ENCODE measurements around the gene NDST3. TPM values are rescaled to one million over a fixed set of nuclear protein-coding genes. Genes with fewer than 3 reads are reported as not detected.

Gene NDST3
- total RNA-seq, 2 experiments from 2014 or later, result not detected

- ATAC-seq, result peak; percentile 20
- DNase-seq, result no peak
- H3K27ac Mint-ChIP-seq, result no peak overlapping the region
- CTCF ChIA-PET, result no interaction called here
- peaks cover 8% of the 10 kb centered on the region for H3K27me3 Mint-ChIP-seq
- H3K4me3 Mint-ChIP-seq, result no peak overlapping the region
- H3K36me3 Mint-ChIP-seq, result no peaks in the 10 kb centered on the region
- H3K9me3 Mint-ChIP-seq (ENCODE audit: low read depth), result no peaks in the 10 kb centered on the region
- H3K4me1 Mint-ChIP-seq, result peaks cover 24% of the 10 kb centered on the region
Measured at GRCh38 chr4:118173956-118174725, 139.9 kb downstream of the NDST3 start.

DNA sequence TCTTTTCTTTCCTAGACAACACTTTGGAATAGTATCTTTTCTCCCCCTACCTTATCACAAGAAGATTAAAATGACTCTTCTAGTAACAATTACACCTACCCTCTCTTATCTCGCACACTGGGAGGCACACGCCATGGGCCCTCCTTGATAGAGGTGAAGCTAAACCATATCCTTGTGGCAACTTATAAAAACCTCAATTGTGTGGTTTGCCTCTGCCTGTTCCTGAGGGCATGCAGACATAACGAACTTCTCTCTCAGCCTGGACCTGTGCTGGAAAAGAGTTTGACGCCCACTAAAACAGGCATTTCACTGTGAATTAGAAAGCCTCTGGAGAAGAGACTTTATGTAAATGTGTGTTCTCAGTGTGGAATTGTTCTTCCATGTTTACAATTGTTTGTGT is 141.2 kb downstream of the NDST3 start:
- H3K27ac Mint-ChIP-seq, result no peak overlapping the region
- no peaks in the 10 kb centered on the region for H3K9me3 Mint-ChIP-seq (ENCODE audit: low read depth)
- peaks cover 8% of the 10 kb centered on the region for H3K27me3 Mint-ChIP-seq
- H3K36me3 Mint-ChIP-seq, result no peaks in the 10 kb centered on the region
- H3K4me3 Mint-ChIP-seq, result no peak overlapping the region
- DNase-seq, result no peak
- ATAC-seq, result no peak
- peaks cover 24% of the 10 kb centered on the region for H3K4me1 Mint-ChIP-seq
- CTCF ChIA-PET, result no interaction called here

DNA sequence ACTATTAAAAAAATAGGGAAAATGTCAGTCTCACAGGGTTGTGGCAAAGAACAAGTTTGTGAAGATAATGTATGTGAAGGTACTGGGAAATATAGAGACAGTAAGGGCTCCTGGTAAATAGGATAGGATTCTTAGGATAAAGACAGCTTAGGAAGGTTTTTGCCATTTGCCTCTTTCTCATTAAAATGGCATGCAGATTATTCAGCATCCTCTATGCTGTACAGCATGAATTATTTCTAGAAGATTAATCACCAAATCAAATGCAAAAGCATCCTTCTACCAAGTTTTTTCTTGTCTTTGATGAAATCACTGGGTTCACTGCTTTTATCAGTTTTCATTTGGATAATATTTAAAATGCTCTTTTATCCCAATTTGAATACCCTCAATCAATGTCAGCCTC is 142.8 kb downstream of the NDST3 start:
- peaks cover 8% of the 10 kb centered on the region for H3K27me3 Mint-ChIP-seq
- no peak overlapping the region for H3K27ac Mint-ChIP-seq
- DNase-seq (no peak), ATAC-seq (no peak)
- H3K4me3 Mint-ChIP-seq, result no peak overlapping the region
- H3K4me1 Mint-ChIP-seq, result peaks cover 22% of the 10 kb centered on the region
- no peaks in the 10 kb centered on the region for H3K9me3 Mint-ChIP-seq (ENCODE audit: low read depth)
- CTCF ChIA-PET, result no interaction called here
- no peaks in the 10 kb centered on the region for H3K36me3 Mint-ChIP-seq

- H3K9me3 Mint-ChIP-seq (ENCODE audit: low read depth), result no peaks in the 10 kb centered on the region
- H3K27me3 Mint-ChIP-seq, result peaks cover 4% of the 10 kb centered on the region
- H3K4me3 Mint-ChIP-seq, result no peak overlapping the region
- DNase-seq (no peak), ATAC-seq (no peak)
- no peaks in the 10 kb centered on the region for H3K36me3 Mint-ChIP-seq
- no peak overlapping the region for H3K27ac Mint-ChIP-seq
- CTCF ChIA-PET, result no interaction called here
- peaks cover under 1% of the 10 kb centered on the region for H3K4me1 Mint-ChIP-seq
Measured at GRCh38 chr4:118180776-118181175, 146.5 kb downstream of the NDST3 start.

- CTCF ChIA-PET, result no interaction called here
- Mint-ChIP-seq H3K36me3 (no peaks in the 10 kb centered on the region), H3K27ac (no peak overlapping the region), H3K27me3 (no peaks in the 10 kb centered on the region), H3K9me3 (ENCODE audit: low read depth) (no peaks in the 10 kb centered on the region), H3K4me1 (no peaks in the 10 kb centered on the region), H3K4me3 (no peak overlapping the region)
- ATAC-seq, result no peak
- DNase-seq, result no peak
Measured at GRCh38 chr4:118190903-118191302, 156.6 kb downstream of the NDST3 start.

GRCh38 chr4:118193421-118193820 is 159.1 kb downstream of the NDST3 start:
- no peaks in the 10 kb centered on the region for H3K4me1 Mint-ChIP-seq
- DNase-seq (no peak), ATAC-seq (no peak)
- H3K36me3 Mint-ChIP-seq, result no peaks in the 10 kb centered on the region
- no peak overlapping the region for H3K27ac Mint-ChIP-seq
- no peaks in the 10 kb centered on the region for H3K27me3 Mint-ChIP-seq
- H3K9me3 Mint-ChIP-seq (ENCODE audit: low read depth), result no peaks in the 10 kb centered on the region
- H3K4me3 Mint-ChIP-seq, result no peak overlapping the region
- CTCF ChIA-PET, result no interaction called here

- H3K4me1 Mint-ChIP-seq, result no peaks in the 10 kb centered on the region
- H3K4me3 Mint-ChIP-seq, result no peak overlapping the region
- ATAC-seq, result no peak
- no peak overlapping the region for H3K27ac Mint-ChIP-seq
- no peaks in the 10 kb centered on the region for H3K27me3 Mint-ChIP-seq
- peaks cover 2% of the 10 kb centered on the region for H3K9me3 Mint-ChIP-seq (ENCODE audit: low read depth)
- H3K36me3 Mint-ChIP-seq, result no peaks in the 10 kb centered on the region
- CTCF ChIA-PET, result no interaction called here
- no peak for DNase-seq
Measured at GRCh38 chr4:118206627-118207026, 172.3 kb downstream of the NDST3 start.

GRCh38 chr4:118213101-118213500 is 178.8 kb downstream of the NDST3 start:
- H3K27ac Mint-ChIP-seq, result no peak overlapping the region
- CTCF ChIA-PET, result no interaction called here
- no peaks in the 10 kb centered on the region for H3K9me3 Mint-ChIP-seq (ENCODE audit: low read depth)
- no peaks in the 10 kb centered on the region for H3K36me3 Mint-ChIP-seq
- no peak overlapping the region for H3K4me3 Mint-ChIP-seq
- H3K4me1 Mint-ChIP-seq, result no peaks in the 10 kb centered on the region
- no peaks in the 10 kb centered on the region for H3K27me3 Mint-ChIP-seq
- ATAC-seq (no peak), DNase-seq (no peak)

GRCh38 chr4:118215826-118216225 is 181.5 kb downstream of the NDST3 start:
- no peaks in the 10 kb centered on the region for H3K36me3 Mint-ChIP-seq
- ATAC-seq, result no peak
- CTCF ChIA-PET, result no interaction called here
- no peaks in the 10 kb centered on the region for H3K4me1 Mint-ChIP-seq
- peaks cover 3% of the 10 kb centered on the region for H3K27me3 Mint-ChIP-seq
- no peaks in the 10 kb centered on the region for H3K9me3 Mint-ChIP-seq (ENCODE audit: low read depth)
- no peak overlapping the region for H3K4me3 Mint-ChIP-seq
- H3K27ac Mint-ChIP-seq, result no peak overlapping the region
- no peak for DNase-seq

DNA sequence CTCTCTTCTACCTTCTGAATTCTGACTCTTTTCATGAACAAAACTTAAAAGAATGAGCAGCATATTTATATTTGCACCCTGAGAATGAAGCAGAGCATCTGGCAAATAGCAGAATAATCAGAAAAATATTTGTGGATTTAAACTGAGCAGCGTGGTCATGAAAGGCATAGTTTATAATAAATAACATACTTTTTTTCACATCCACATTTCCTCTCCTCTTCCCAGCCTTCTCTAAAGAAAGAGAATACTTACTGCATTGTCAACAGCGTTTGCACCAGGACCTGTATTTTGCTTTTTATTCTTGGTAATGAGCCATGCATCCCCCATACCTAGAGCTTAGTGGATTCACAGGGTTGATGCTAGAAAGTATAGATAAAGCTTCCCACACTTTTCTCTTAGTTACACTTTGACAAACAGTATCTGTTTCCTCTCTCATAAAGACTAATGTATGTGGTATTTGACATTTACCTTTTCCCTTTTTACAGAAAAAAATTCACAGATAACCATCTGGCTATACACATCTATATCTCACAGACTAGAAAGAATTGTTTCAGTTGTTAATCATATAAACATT is 187.0 kb downstream of the NDST3 start:
- H3K27me3 Mint-ChIP-seq, result peaks cover 8% of the 10 kb centered on the region
- no peaks in the 10 kb centered on the region for H3K36me3 Mint-ChIP-seq
- H3K4me3 Mint-ChIP-seq, result no peak overlapping the region
- no peaks in the 10 kb centered on the region for H3K9me3 Mint-ChIP-seq (ENCODE audit: low read depth)
- H3K4me1 Mint-ChIP-seq, result no peaks in the 10 kb centered on the region
- no peak overlapping the region for H3K27ac Mint-ChIP-seq
- ATAC-seq (no peak), DNase-seq (no peak)
- CTCF ChIA-PET, result no interaction called here

DNA sequence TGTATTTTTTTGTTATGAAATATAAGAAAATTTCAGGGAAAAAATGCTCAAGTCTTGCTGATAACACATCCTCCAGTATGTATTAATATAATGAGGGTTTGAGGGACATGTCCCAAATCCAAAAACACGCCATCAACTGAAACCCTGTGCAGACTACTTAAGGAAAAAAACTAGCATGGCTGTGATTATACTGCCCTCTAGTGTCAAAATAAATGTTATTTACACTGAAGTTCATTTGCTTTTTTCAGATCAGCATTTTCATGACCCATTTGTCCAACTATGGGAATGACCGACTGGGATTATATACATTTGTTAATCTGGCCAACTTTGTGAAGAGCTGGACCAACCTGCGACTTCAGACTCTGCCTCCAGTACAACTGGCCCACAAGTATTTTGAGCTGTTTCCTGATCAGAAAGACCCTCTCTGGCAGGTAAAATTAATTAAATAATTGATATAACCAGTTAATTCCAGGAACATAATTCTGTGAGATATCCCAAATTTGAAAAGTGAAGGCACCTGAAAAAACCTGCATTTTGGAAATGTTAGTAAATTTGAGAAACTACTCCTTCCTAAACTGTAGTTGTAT is 190.1 kb downstream of the NDST3 start:
- Mint-ChIP-seq H3K4me1 (no peaks in the 10 kb centered on the region), H3K36me3 (no peaks in the 10 kb centered on the region), H3K4me3 (no peak overlapping the region), H3K27me3 (peaks cover 8% of the 10 kb centered on the region), H3K27ac (no peak overlapping the region), H3K9me3 (ENCODE audit: low read depth) (no peaks in the 10 kb centered on the region)
- no peak for DNase-seq
- CTCF ChIA-PET, result interaction anchor here (1.1 to 1.2 kb wide), 2 partner anchors 16 to 456 kb away, joined by 3 read pairs; no protein-coding TSS in a partner anchor
- ATAC-seq, result no peak

DNA sequence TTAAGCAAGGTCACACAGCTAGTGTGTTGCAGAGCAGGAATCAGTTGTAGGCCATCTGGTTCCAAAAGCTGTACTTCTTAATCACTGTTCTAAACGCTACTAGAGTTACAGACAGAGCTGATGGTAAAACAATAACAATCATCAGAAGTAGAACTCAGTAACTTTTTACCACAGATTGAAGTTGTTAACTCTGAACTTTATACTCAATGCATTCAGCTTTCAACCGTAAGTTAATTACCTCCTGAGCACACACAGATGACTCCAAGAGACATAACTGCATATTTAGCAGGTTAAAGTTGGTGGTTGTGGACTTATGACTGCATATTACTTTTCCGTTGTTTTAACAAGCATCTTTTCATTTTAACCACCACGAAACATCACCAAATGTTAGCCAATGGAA is 191.2 kb downstream of the NDST3 start:
- H3K4me3 Mint-ChIP-seq, result no peak overlapping the region
- ATAC-seq, result no peak
- no peaks in the 10 kb centered on the region for H3K9me3 Mint-ChIP-seq (ENCODE audit: low read depth)
- H3K27ac Mint-ChIP-seq, result no peak overlapping the region
- no peak for DNase-seq
- no peaks in the 10 kb centered on the region for H3K36me3 Mint-ChIP-seq
- peaks cover 6% of the 10 kb centered on the region for H3K27me3 Mint-ChIP-seq
- CTCF ChIA-PET, result interaction anchor here (1.1 kb wide), 1 partner anchor 15 kb away, joined by 3 read pairs; no protein-coding TSS in a partner anchor
- no peaks in the 10 kb centered on the region for H3K4me1 Mint-ChIP-seq

DNA sequence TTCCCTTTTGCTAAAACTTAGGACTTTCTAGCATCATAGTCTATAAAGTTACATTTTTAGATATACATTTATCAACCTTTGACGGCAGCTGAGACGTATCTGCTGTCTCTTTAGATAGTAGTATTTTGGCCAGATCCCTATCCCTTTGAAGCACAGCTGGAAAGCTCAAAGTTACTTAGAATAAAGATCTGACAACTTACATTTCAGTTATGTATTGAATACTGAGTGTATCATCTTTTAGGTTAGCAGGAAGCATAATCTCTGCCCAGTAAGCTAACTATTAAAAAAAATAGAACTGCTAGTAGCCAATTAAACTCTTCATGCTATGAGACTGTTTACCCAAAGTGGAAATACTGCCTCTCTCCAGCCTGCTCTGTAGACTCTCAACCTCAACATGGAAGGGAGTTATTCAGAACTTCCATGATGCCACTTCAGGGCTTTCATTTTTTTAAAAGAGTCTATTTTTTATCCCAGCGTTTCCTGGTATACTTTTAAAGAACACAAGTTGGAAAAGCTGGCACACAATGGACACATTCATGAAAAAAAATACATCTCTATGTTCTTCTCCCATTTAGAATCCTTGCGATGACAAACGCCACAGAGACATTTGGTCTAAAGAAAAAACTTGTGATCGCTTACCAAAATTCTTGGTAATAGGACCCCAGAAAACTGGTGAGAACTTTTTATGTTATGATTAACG is 192.2 kb downstream of the NDST3 start:
- Mint-ChIP-seq H3K27ac (no peak overlapping the region), H3K9me3 (ENCODE audit: low read depth) (no peaks in the 10 kb centered on the region), H3K27me3 (peaks cover 6% of the 10 kb centered on the region), H3K36me3 (no peaks in the 10 kb centered on the region), H3K4me1 (no peaks in the 10 kb centered on the region), H3K4me3 (no peak overlapping the region)
- ATAC-seq, result no peak
- CTCF ChIA-PET, result no interaction called here
- no peak for DNase-seq

All from activated CD8-positive, alpha-beta memory T cell treated with anti-CD3 and anti-CD28 coated beads, Interleukin-2, amount 10 ng/mL, durations not matched to agents 7 days and 5 days (primary cell).